SK-N-MC (cell line): ENCODE data around the gene FASTK.

ENCODE experiments used
- EZH2 ChIP-seq: fragments of 200-600 bp; sonication (generic); IDR thresholded peaks from one replicate; pipeline ENCODE4 v1.6.1; 2017; ENCODE audit warnings: antibody characterized with exemption
- FOXP2 ChIP-seq: optimal IDR thresholded peaks from 2 replicates; pipeline ENCODE3; 2011; ENCODE audit warnings: mild to moderate bottlenecking, moderate library complexity; ENCODE audit not compliant: insufficient read depth; ENCODE audit errors: extremely low read length, control extremely low read depth
- POLR2AphosphoS5 ChIP-seq: IDR thresholded peaks from 2 replicates; pipeline ENCODE4 v1.6.1; 2012; ENCODE audit warnings: mild to moderate bottlenecking, low read depth, low read length, borderline replicate concordance

DNA sequence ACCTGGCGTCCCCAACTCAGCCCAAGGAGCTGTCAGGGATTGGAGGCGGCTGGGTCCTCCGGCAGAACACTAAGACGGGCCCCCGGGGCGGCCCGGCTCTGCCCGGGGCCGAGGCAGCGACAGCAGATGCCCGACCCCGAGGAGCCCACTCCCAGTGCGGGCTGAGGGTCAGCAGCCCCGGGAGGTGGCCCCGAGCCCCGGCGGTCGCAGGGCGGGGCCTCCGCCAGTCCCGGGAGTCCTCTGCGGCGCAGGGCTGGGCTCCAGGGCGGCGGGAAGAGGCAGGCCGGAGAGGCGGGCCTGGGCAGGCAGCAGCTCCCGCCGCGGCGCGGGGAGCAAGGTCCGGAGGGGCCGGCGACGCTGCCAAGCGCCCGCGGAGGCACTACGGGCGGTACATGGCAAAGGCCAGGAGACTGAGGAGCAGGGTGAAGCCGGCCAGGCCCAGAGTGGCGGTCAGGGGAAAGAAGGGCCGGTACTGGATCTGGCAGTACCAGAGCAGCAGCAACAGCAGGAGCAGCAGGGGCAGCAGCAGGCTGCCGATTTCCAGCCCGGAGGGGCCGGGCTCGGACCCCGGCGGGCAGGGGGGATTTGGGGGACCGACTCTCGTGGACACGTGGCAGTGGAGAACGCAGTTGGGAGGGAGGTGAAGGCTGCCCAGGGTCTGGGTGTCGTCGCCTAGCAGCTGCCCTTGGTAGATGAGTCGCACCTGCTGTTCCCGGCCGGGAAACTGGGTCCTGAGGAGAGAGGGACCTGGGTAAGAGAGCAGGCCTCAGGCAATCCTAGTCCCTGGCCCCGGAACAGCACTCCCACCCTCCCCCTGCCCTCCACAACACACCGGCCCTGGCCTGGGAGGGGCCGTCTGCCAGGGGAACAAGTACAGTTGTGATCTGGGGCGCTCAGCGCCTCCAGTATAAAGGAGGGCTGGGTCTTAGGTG is 827 bp upstream of the FASTK start:
- TF ChIP-seq EZH2 (no peak), FOXP2 (no peak), POLR2AphosphoS5 (no peak)
